Right atrium auricular region (tissue), 2 donors: ENCODE results near the gene BTN2A1. TPM values are rescaled to one million over a fixed set of nuclear protein-coding genes. Genes with fewer than 3 reads are reported as not detected.
A peak's percentile ranks its signal among the peaks of the same experiment; 100 is the strongest.
"Not testable (repeated sequence)": the region's sequence is repeated elsewhere in the genome, so short reads cannot be mapped to it uniquely, and the experiment has no call there.

Experiments
- DNase-seq: peaks from one replicate; pipeline ENCODE4 v3.0.0-alpha.2; 2019; ENCODE audit warnings: low spot score
- H3K27ac ChIP-seq, 2 donors: fragments of 200-600 bp; sonication (generic); 1 replicate in 1 of 2; 2 replicates in 1 of 2; pipeline ENCODE4 v1.5.1; 2016 to 2019
- H3K27me3 ChIP-seq, 2 donors: fragments of 200-600 bp; sonication (generic); one replicate each; pipeline versions ENCODE4 v1.5.1 to v1.6.0; 2017 to 2019
- H3K36me3 ChIP-seq: fragments of 200-600 bp; sonication (generic); one replicate; pipeline ENCODE4 v1.5.1; 2016
- H3K4me1 ChIP-seq, 2 donors: fragments of 200-600 bp; sonication (generic); one replicate each; pipeline versions ENCODE4 v1.5.1 to v1.6.0; 2017 to 2019
- H3K4me3 ChIP-seq, 2 donors: fragments of 200-600 bp; sonication (generic); 1 replicate in 1 of 2; 2 replicates in 1 of 2; pipeline ENCODE4 v1.5.1; 2017 to 2019; ENCODE audit warnings: mild to moderate bottlenecking in 1 of 2, moderate library complexity in 1 of 2
- H3K9me3 ChIP-seq, 2 donors: fragments of 200-600 bp; sonication (generic); one replicate each; pipeline ENCODE4 v1.5.1; 2019
- CTCF ChIP-seq, 2 donors: fragments of 200-600 bp; sonication (generic); IDR thresholded peaks; one replicate each; pipeline ENCODE4 v1.5.1; 2019; ENCODE audit warnings: antibody characterized with exemption in 2 of 2
- total RNA-seq, 2 donors: library from RNA; depleted of rRNA; stranded (reverse); fragments of >200 nt; gene quantifications; one replicate each; pipeline ENCODE4 v1.1.0, GENCODE V29; 2016

Gene BTN2A1
- total RNA-seq, 2 donors from 2014 or later: 7.6 to 13.9 TPM

- Histone ChIP-seq H3K27me3 (no peaks in the 10 kb centered on the region), H3K36me3 (peaks cover 26% of the 10 kb centered on the region), H3K27ac (peak overlapping the region in 1 of 2 donors; percentile 10), H3K4me3 (no peak overlapping the region), H3K4me1 (peaks cover 0 to 17% of the 10 kb centered on the region in 2 donors), H3K9me3 (no peaks in the 10 kb centered on the region)
- no peak for TF ChIP-seq CTCF (IDR thresholded peaks at IDR 0.05)
- DNase-seq: no peak
Measured at GRCh38 chr6:26430787-26431186, 27.0 kb upstream of the BTN2A1 start.

GRCh38 chr6:26431258-26432172 is 26.2 kb upstream of the BTN2A1 start:
- peaks cover 0 to 17% of the 10 kb centered on the region in 2 donors for H3K4me1 ChIP-seq
- H3K27me3 ChIP-seq: no peaks in the 10 kb centered on the region
- H3K36me3 ChIP-seq: peaks cover 18% of the 10 kb centered on the region
- peak overlapping the region in 1 of 2 donors; percentile 10 for H3K27ac ChIP-seq
- no peak overlapping the region for H3K4me3 ChIP-seq
- no peak for TF ChIP-seq CTCF (IDR thresholded peaks at IDR 0.05)
- no peaks in the 10 kb centered on the region for H3K9me3 ChIP-seq
- no peak for DNase-seq

GRCh38 chr6:26432627-26433201 is 25.0 kb upstream of the BTN2A1 start:
- TF ChIP-seq CTCF (IDR thresholded peaks at IDR 0.05): no peak
- no peak for DNase-seq
- H3K4me3 ChIP-seq: no peak overlapping the region
- peak overlapping the region in 1 of 2 donors; percentile 7 for H3K27ac ChIP-seq
- H3K9me3 ChIP-seq: no peaks in the 10 kb centered on the region
- H3K36me3 ChIP-seq: peaks cover 12% of the 10 kb centered on the region
- peaks cover 0 to 17% of the 10 kb centered on the region in 2 donors for H3K4me1 ChIP-seq
- H3K27me3 ChIP-seq: no peaks in the 10 kb centered on the region

- DNase-seq, H3K27me3 ChIP-seq, H3K4me3 ChIP-seq, H3K9me3 ChIP-seq, H3K27ac ChIP-seq, H3K36me3 ChIP-seq: not testable (repeated sequence)
- peaks cover 0 to 17% of the 10 kb centered on the region in 2 donors for H3K4me1 ChIP-seq
Measured at GRCh38 chr6:26433680-26434079, 24.1 kb upstream of the BTN2A1 start.

GRCh38 chr6:26436018-26436417 is 21.7 kb upstream of the BTN2A1 start:
- Histone ChIP-seq H3K4me3 (no peak overlapping the region), H3K9me3 (no peaks in the 10 kb centered on the region), H3K27ac (no peak overlapping the region), H3K4me1 (peaks cover 0 to 18% of the 10 kb centered on the region in 2 donors), H3K27me3 (no peaks in the 10 kb centered on the region), H3K36me3 (peaks cover 7% of the 10 kb centered on the region)
- DNase-seq: no peak
- no peak for TF ChIP-seq CTCF (IDR thresholded peaks at IDR 0.05)

GRCh38 chr6:26437550-26437949 is 20.2 kb upstream of the BTN2A1 start:
- no peak for TF ChIP-seq CTCF (IDR thresholded peaks at IDR 0.05)
- H3K36me3 ChIP-seq: no peaks in the 10 kb centered on the region
- peaks cover 0 to 18% of the 10 kb centered on the region in 2 donors for H3K4me1 ChIP-seq
- H3K4me3 ChIP-seq: no peak overlapping the region
- no peak for DNase-seq
- no peaks in the 10 kb centered on the region for H3K27me3 ChIP-seq
- H3K27ac ChIP-seq: no peak overlapping the region
- no peaks in the 10 kb centered on the region for H3K9me3 ChIP-seq
